HG03432 (cell line): ENCODE results near the gene FMO3.

Source experiments
- ATAC-seq: cut with Tn5 transposase; IDR thresholded peaks from one replicate; pipeline ENCODE4 v1.9.1; 2021; ENCODE audit warnings: mild to moderate bottlenecking, moderate library complexity; ENCODE audit not compliant: unreplicated experiment

FMO3 gene

GRCh38 chr1:171115280-171115897 is 24.7 kb downstream of the FMO3 start:
- ATAC-seq, result no peak

GRCh38 chr1:171116676-171117075 is 26.0 kb downstream of the FMO3 start:
- ATAC-seq, result no peak

- no peak for ATAC-seq
These were observed 26.4 kb downstream of the FMO3 start for GRCh38 chr1:171117085-171117484.

GRCh38 chr1:171119648-171120047 is 28.9 kb downstream of the FMO3 start:
- ATAC-seq, result no peak

GRCh38 chr1:171122299-171122698 is 31.6 kb downstream of the FMO3 start:
- ATAC-seq, result no peak

GRCh38 chr1:171122893-171123292 is 32.2 kb downstream of the FMO3 start:
- ATAC-seq, result no peak

GRCh38 chr1:171126504-171126903 is 35.8 kb downstream of the FMO3 start:
- ATAC-seq, result no peak

GRCh38 chr1:171127099-171127498 is 36.4 kb downstream of the FMO3 start:
- no peak for ATAC-seq

- no peak for ATAC-seq
These were observed 36.8 kb downstream of the FMO3 start for GRCh38 chr1:171127501-171127900.

GRCh38 chr1:171128463-171128862 is 37.8 kb downstream of the FMO3 start:
- no peak for ATAC-seq

- ATAC-seq, result no peak
These were observed 43.7 kb downstream of the FMO3 start for GRCh38 chr1:171134204-171134923.

- no peak for ATAC-seq
These were observed 46.9 kb downstream of the FMO3 start for GRCh38 chr1:171137580-171137979.

- ATAC-seq, result no peak
These were observed 48.3 kb downstream of the FMO3 start for GRCh38 chr1:171138980-171139379.

GRCh38 chr1:171139890-171140289 is 49.2 kb downstream of the FMO3 start:
- ATAC-seq, result no peak

- no peak for ATAC-seq
These were observed 49.7 kb downstream of the FMO3 start for GRCh38 chr1:171140401-171140800.

GRCh38 chr1:171140956-171141687 is 50.4 kb downstream of the FMO3 start:
- no peak for ATAC-seq

- ATAC-seq, result no peak
These were observed 51.1 kb downstream of the FMO3 start for GRCh38 chr1:171141688-171142415.

- no peak for ATAC-seq
These were observed 52.0 kb downstream of the FMO3 start for GRCh38 chr1:171142416-171143385.

GRCh38 chr1:171150156-171150555 is 59.5 kb downstream of the FMO3 start:
- no peak for ATAC-seq

- no peak for ATAC-seq
These were observed 61.8 kb downstream of the FMO3 start for GRCh38 chr1:171152549-171152948.
